ENCODE data around the gene RHOT2. TPM values are rescaled to one million over a fixed set of nuclear protein-coding genes. Genes with fewer than 3 reads are reported as not detected.
A peak's percentile ranks its signal among the peaks of the same experiment; 100 is the strongest.

The RHOT2 gene
- total RNA-seq, 1 experiment from 2014 or later, result 210 TPM

DNA sequence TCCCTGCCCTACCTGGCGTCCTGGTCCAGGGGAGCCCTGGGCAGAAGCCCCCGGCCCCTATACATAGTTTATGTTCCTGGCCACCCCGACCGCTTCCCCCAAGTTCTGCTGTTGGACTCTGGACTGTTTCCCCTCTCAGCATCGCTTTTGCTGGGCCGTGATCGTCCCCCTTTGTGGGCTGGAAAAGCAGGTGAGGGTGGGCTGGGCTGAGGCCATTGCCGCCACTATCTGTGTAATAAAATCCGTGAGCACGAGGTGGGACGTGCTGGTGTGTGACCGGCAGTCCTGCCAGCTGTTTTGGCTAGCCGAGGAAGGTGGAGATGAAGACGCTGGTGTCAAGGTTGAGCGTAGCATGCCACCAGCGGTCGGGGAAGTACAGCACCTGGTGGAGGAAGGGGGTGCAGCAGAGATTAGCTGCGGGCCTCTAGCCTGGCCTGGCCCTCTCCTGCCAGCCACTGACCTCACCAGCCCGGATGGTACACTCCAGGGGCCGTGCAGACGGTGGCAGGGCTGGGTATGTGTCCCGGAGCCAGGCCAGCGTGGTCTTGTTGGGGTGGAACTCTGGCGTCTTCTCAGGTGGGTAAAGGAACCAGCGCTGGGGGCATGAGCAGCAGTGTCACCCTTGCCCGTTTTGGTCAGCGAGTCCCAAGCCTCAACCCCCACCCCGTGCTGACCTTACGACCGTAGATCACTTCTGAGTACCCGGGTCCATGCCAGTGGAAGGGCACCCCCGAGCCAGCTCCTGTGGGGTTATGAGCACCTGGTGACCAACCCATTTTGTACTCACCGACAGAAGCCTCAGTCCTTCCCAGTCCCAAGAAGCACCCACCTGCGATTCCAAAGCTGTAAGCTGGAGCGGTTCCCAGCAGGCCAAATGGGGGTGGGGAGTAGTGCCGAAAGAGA, 14.8 kb downstream of the RHOT2 start:
- no peak overlapping the region for H3K14ac ChIP-seq (ENCODE audit: insufficient read depth, low read length)
- peak; percentile 28; the same call in 2 of the 3 replicates for TF ChIP-seq CTCF (conservative IDR thresholded peaks at IDR 0.05)
- no peak overlapping the region for H3K27ac ChIP-seq (ENCODE audit: insufficient read length, low read depth, low read length)
- no peak overlapping the region for H3T11ph ChIP-seq (ENCODE audit: low read length)
- Mint-ChIP-seq H3K4me3 (peak overlapping the region; percentile 81 to 86), H3K27ac (peak overlapping the region in 1 of 3 experiments; percentile 88; a peak in 2 of 7 replicates), H3K9me3 (no peaks in the 10 kb centered on the region), H3K4me1 (peaks cover 13 to 27% of the 10 kb centered on the region in 2 experiments), H3K36me3 (ENCODE audit: insufficient read depth in 1 of 3, low read depth in 3 of 3) (peaks cover 15 to 46% (median 44%) of the 10 kb centered on the region in 3 experiments; a peak in 6 of 7 replicates), H3K27me3 (ENCODE audit: low read depth) (no peaks in the 10 kb centered on the region; the same call in 1 of the 2 replicates)
- no peak overlapping the region for H4K8ac ChIP-seq (replicated peaks; ENCODE audit: insufficient read length, low read depth, low read length)
- DNase-seq, result no peak
- no peaks in the 10 kb centered on the region for H3K79me1 ChIP-seq (ENCODE audit: insufficient read depth, low read depth, low read length, poor library complexity, severe bottlenecking)
- H2BK5ac ChIP-seq (ENCODE audit: insufficient read length, low read length), result no peak overlapping the region
- WGBS (ENCODE audit: extremely low coverage, insufficient read length, low lambda C conversion rate), result no CpG with 5 or more reads among the region's 36 CpGs
- H2AK5ac ChIP-seq (ENCODE audit: insufficient read length, low read length), result no peak overlapping the region
- H2BK12ac ChIP-seq (ENCODE audit: insufficient read length, low read depth, low read length), result no peak overlapping the region
- no peak overlapping the region for H4K5ac ChIP-seq (ENCODE audit: insufficient read length, low read depth, low read length)
- H3K27me3 ChIP-seq (ENCODE audit: insufficient read depth, low read length), result no peaks in the 10 kb centered on the region
- H3K4me1 ChIP-seq (ENCODE audit: insufficient read depth, low read length), result no peaks in the 10 kb centered on the region
- H3K4ac ChIP-seq (ENCODE audit: low read depth, low read length), result no peak overlapping the region
- H2AFZ ChIP-seq (ENCODE audit: low read length), result no peak overlapping the region
- H3K23ac ChIP-seq (ENCODE audit: insufficient read length, low read depth, low read length), result no peak overlapping the region
- H2BK20ac ChIP-seq (ENCODE audit: low read depth, low read length, poor library complexity, severe bottlenecking), result no peak overlapping the region
- no peak overlapping the region for H2BK15ac ChIP-seq (ENCODE audit: low read depth, low read length)
- no peaks in the 10 kb centered on the region for H4K20me1 ChIP-seq (ENCODE audit: control insufficient read depth, insufficient read depth, insufficient read length)
- H3K56ac ChIP-seq (ENCODE audit: insufficient read length, low read depth, low read length), result no peak overlapping the region
- H3K4me2 ChIP-seq (ENCODE audit: insufficient read depth, insufficient read length, low read length), result peak overlapping the region; percentile 15
- H3K9ac ChIP-seq (ENCODE audit: extremely low read depth, insufficient read length, low read length), result no peak overlapping the region
- peaks cover 2% of the 10 kb centered on the region; the same call in 1 of the 2 replicates for H3K79me2 ChIP-seq (ENCODE audit: insufficient read depth, low read length)
- H4K91ac ChIP-seq (ENCODE audit: insufficient read length, low read depth, low read length), result no peak overlapping the region
- no peaks in the 10 kb centered on the region for H3K9me3 ChIP-seq (ENCODE audit: control insufficient read depth, low read depth, low read length)
- no peak overlapping the region for H2BK120ac ChIP-seq (ENCODE audit: low read depth, low read length, poor library complexity, severe bottlenecking)
- H3K23me2 ChIP-seq (ENCODE audit: insufficient read length, low read depth, low read length, poor library complexity, severe bottlenecking), result peaks cover 11% of the 10 kb centered on the region
- H3K18ac ChIP-seq (ENCODE audit: insufficient read length, low read depth, low read length), result no peak overlapping the region

Data from H9 (cell line).